IMR-90 (cell line): ENCODE measurements around the gene NOXO1.

Source experiments
- CHD1 ChIP-seq: IDR thresholded peaks from 2 replicates; pipeline ENCODE4 v1.6.1; 2012; ENCODE audit warnings: low read depth, low read length, improper control_type of control experiment
- MAFK ChIP-seq: IDR thresholded peaks from 2 replicates; pipeline ENCODE4 v1.6.1; 2012; ENCODE audit warnings: low read depth, low read length, improper control_type of control experiment
- MAZ ChIP-seq: IDR thresholded peaks from 2 replicates; pipeline ENCODE4 v1.6.1; 2012; ENCODE audit warnings: low read depth, mild to moderate bottlenecking, low read length, improper control_type of control experiment, moderate library complexity, borderline replicate concordance
- POLR2A ChIP-seq: IDR thresholded peaks from 2 replicates; pipeline ENCODE4 v1.6.1; 2012; ENCODE audit warnings: mild to moderate bottlenecking, low read depth, low read length
- RAD21 ChIP-seq: IDR thresholded peaks from 2 replicates; pipeline ENCODE4 v1.6.1; 2012; ENCODE audit warnings: low read length, improper control_type of control experiment
- TF ChIP-seq, protein P1 (sequence below): conservative IDR thresholded peaks from 2 replicates; pipeline ENCODE4 v1.5.1; 2012; ENCODE audit warnings: mild to moderate bottlenecking, low read depth, low read length, improper control_type of control experiment

- TF ChIP-seq MAZ (no peak), CHD1 (no peak), POLR2A (no peak), MAFK (no peak), RAD21 (no peak)
- TF ChIP-seq, protein P1, sequence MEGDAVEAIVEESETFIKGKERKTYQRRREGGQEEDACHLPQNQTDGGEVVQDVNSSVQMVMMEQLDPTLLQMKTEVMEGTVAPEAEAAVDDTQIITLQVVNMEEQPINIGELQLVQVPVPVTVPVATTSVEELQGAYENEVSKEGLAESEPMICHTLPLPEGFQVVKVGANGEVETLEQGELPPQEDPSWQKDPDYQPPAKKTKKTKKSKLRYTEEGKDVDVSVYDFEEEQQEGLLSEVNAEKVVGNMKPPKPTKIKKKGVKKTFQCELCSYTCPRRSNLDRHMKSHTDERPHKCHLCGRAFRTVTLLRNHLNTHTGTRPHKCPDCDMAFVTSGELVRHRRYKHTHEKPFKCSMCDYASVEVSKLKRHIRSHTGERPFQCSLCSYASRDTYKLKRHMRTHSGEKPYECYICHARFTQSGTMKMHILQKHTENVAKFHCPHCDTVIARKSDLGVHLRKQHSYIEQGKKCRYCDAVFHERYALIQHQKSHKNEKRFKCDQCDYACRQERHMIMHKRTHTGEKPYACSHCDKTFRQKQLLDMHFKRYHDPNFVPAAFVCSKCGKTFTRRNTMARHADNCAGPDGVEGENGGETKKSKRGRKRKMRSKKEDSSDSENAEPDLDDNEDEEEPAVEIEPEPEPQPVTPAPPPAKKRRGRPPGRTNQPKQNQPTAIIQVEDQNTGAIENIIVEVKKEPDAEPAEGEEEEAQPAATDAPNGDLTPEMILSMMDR, result no peak
These were observed 34.5 kb downstream of the NOXO1 start for GRCh38 chr16:1946495-1947368.
